HL-60 (cell line): ENCODE results near the gene DHRSX.
"Not testable (repeated sequence)": the region's sequence is repeated elsewhere in the genome, so short reads cannot be mapped to it uniquely, and the experiment has no call there.

Experiments used
- DNase-seq, 2 experiments: peaks; one replicate each; pipeline ENCODE4 v3.0.0-alpha.2; 2010 to 2020; ENCODE audit warnings: low read depth in 1 of 2, low spot score in 1 of 2
- H3K27ac ChIP-seq: fragments of 250-450 bp; sonication (Bioruptor Pico); replicated peaks from 2 replicates; pipeline ENCODE4 v1.5.1; 2020; ENCODE audit warnings: mild to moderate bottlenecking, moderate library complexity
- H3K27me3 ChIP-seq: fragments of 250-450 bp; sonication (Bioruptor Pico); 2 replicates; pipeline ENCODE4 v1.5.1; 2021; ENCODE audit warnings: mild to moderate bottlenecking, moderate library complexity; ENCODE audit not compliant: insufficient read depth, poor library complexity, severe bottlenecking
- H3K4me3 ChIP-seq: replicated peaks from 2 replicates; pipeline ENCODE4 v1.5.1; 2011; ENCODE audit warnings: mild to moderate bottlenecking, control low read depth, low read length; ENCODE audit not compliant: insufficient read depth
- CTCF ChIP-seq: IDR thresholded peaks from one replicate; pipeline ENCODE4 v1.5.1; 2011; ENCODE audit warnings: low read length, control low read depth, inconsistent platforms; ENCODE audit not compliant: insufficient read depth
- GABPA ChIP-seq: IDR thresholded peaks from 2 replicates; pipeline ENCODE4 v1.6.1; 2012; ENCODE audit warnings: low read depth
- POLR2AphosphoS5 ChIP-seq: IDR thresholded peaks from 2 replicates; pipeline ENCODE4 v1.6.1; 2012; ENCODE audit warnings: low read depth
- REST ChIP-seq: IDR thresholded peaks from 2 replicates; pipeline ENCODE4 v1.6.1; 2012; ENCODE audit warnings: low read depth; ENCODE audit not compliant: insufficient replicate concordance
- SPI1 ChIP-seq: IDR thresholded peaks from 2 replicates; pipeline ENCODE4 v1.6.1; 2012; ENCODE audit warnings: low read depth, mild to moderate bottlenecking, borderline replicate concordance

Gene DHRSX

GRCh38 chrX:2272337-2272736, 228.4 kb downstream of the DHRSX start:
- no peak overlapping the region for H3K4me3 ChIP-seq
- TF ChIP-seq POLR2AphosphoS5 (no peak), GABPA (no peak), CTCF (no peak), REST (no peak), SPI1 (no peak)
- no peak overlapping the region for H3K27ac ChIP-seq
- H3K27me3 ChIP-seq = no peaks in the 10 kb centered on the region
- no peak for DNase-seq

GRCh38 chrX:2271595-2271994, 229.2 kb downstream of the DHRSX start:
- not testable (repeated sequence) for H3K27ac ChIP-seq, DNase-seq, H3K27me3 ChIP-seq, H3K4me3 ChIP-seq

GRCh38 chrX:2270783-2271182, 230.0 kb downstream of the DHRSX start:
- H3K27ac ChIP-seq, H3K27me3 ChIP-seq, H3K4me3 ChIP-seq, DNase-seq: not testable (repeated sequence)

- H3K27me3 ChIP-seq = no peaks in the 10 kb centered on the region
- DNase-seq = no peak
- no peak overlapping the region for H3K4me3 ChIP-seq
- no peak overlapping the region for H3K27ac ChIP-seq
- TF ChIP-seq SPI1 (no peak), POLR2AphosphoS5 (no peak), CTCF (no peak), GABPA (no peak), REST (no peak)
These were observed 232.9 kb downstream of the DHRSX start for GRCh38 chrX:2267890-2268289.

- no peak overlapping the region for H3K27ac ChIP-seq
- H3K27me3 ChIP-seq = no peaks in the 10 kb centered on the region
- no peak for DNase-seq
- no peak overlapping the region for H3K4me3 ChIP-seq
- TF ChIP-seq REST (no peak), CTCF (no peak), POLR2AphosphoS5 (no peak), GABPA (no peak)
These were observed 234.1 kb downstream of the DHRSX start for GRCh38 chrX:2266445-2267349.
